Stimulated activated CD4-positive, alpha-beta T cell treated with anti-CD3 and anti-CD28 coated beads, Interleukin-4, amount 100 ng/mL, for 24 hours (primary cell): ENCODE data around the gene SAP30.

Source experiments
- DNase-seq: peaks from one replicate; pipeline ENCODE4 v3.0.0-alpha.2; 2020

Gene SAP30, protein sequence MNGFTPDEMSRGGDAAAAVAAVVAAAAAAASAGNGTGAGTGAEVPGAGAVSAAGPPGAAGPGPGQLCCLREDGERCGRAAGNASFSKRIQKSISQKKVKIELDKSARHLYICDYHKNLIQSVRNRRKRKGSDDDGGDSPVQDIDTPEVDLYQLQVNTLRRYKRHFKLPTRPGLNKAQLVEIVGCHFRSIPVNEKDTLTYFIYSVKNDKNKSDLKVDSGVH

DNA sequence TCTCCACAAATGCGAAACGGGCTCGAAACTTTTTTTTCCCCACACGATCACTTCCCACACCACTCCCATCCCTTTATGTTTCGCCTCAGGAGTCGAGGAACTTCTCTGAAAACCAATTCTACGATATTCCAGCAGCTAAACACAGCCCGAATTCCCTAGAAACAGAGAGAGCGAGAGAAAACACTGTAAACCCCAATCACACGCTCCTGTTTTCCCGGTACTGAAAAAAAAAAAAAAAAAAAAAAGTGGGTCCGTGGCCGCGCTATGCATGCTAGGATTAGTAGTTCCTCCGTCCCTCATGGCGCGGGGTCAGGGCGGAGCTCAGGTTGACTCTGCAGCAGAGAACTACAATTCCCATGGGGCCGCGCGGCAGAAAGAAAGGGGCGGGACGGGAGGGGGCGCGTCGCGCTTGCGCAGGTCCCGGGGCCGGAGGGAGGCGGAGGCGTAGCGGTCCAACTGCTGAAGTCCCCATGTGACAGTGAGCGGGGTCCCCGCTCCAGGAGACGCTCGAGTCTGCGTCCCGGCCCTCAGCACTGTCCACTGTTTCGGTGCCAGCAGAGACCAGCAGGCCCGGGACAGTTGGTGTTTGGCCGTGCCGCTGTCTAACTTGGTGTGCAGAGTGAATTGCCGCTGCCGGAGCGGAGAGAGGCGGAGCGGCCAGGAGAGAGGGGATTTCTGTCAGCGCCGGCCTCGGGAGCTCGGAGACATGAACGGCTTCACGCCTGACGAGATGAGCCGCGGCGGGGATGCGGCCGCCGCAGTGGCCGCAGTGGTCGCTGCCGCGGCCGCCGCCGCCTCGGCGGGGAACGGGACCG, at the start of gene SAP30:
SAP30 (plus strand) TSS at position 478 of the 815 bp plus-strand sequence; CDS start at position 707, 229 bp downstream.
- DNase-seq, result peak; percentile 97

DNA sequence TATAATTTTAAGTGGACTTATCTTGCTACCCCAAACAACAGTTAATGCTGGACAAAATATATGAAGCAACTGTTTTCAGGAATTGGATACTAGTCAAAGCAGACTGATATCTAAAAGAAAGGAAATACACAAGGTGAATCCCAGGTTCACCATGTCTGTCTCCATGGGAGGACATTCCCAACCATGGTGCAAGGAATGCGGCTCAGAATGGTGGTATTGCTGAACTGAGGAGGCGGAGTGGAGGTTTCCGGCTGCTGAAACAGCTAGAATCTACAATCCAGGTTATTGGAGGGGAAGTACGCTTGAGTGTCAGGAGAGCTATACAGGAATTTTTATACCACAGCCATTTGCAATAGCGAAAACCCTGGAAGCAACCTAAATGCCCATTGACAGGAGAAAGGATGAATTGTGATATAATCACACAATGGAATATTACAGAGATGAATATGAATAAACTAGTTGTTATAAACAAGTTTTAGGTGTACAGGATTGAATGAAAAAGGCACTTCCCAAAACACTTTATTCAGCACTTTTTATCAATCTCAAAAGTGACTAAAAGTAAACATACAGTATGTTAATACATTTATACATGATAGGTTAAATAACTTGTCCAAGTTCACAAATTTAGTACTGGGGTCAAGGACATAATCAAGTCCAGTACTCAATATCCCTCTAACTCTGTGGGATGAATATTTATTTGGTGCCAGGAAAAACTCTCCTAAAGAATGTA, 45.6 kb upstream of the SAP30 start:
- DNase-seq, result no peak

DNA sequence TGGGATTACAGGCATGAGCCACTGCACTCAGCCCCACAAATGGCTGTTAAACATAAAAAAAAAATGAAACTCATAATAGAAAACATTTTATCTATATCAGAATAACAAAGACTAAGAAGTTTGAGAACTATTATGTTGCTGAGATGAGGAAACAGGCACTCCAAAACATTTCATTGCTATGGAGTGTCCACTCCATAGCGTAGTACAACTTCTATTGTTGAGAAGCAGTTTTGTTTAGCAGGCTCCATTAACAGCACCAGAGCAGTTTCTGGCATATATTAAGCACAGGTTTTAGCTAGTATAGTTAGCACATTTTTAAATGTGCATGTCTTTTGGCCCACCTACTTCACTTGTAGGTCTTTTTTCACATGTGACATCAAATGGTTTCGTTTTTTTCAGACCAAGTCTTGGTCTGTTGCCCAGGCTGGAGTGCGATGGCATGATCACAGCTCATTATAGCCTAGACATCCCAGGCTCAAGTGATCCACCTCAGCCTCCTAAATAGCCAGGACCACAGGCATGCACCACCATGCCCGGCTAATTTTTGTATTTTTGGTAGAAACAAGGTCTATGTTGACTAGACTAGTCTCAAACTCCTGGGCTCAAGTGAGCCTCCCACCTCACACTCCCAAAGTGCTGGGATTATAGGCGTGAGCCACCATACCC, 42.4 kb upstream of the SAP30 start:
- no peak for DNase-seq

DNA sequence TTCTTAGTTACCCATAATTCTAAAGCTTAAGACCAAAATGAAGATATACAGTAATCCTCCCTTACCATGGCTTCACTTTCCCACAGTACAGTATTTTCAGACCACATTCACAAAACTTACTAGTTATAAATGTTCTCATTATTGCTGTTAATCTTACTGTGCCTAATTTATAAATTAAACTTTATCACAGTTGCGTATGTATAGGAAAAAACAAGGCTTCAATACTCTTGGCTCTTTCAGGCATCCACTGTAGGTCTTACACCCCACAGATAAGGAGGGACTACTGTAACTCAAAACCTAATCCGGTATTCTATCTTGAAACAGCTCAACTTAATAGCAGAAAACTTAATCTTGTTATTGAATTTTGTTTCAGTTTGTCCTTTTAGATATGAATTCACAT, 40.2 kb upstream of the SAP30 start:
- no peak for DNase-seq

DNA sequence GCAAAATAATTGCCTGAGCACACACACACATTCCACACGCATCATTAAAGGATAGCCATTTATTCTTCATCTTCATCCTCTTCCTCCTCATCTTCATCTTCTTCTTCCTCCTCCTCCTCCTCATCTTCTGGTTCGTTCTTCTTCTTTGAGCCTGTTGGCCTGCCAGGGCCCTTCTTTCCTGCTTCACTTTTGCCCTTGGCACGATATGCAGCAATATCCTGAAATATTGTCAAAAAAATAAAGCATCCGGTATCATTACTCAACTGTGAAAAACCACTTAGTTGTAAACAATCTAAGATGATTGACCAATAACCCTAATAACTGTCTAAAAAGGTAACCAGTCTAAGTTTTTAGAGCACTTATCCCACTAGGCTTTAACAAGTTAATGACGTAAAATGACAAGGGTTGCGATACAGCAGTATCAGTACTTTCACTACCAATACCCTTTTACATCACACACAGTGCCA, 38.7 kb upstream of the SAP30 start:
- DNase-seq, result no peak

DNA sequence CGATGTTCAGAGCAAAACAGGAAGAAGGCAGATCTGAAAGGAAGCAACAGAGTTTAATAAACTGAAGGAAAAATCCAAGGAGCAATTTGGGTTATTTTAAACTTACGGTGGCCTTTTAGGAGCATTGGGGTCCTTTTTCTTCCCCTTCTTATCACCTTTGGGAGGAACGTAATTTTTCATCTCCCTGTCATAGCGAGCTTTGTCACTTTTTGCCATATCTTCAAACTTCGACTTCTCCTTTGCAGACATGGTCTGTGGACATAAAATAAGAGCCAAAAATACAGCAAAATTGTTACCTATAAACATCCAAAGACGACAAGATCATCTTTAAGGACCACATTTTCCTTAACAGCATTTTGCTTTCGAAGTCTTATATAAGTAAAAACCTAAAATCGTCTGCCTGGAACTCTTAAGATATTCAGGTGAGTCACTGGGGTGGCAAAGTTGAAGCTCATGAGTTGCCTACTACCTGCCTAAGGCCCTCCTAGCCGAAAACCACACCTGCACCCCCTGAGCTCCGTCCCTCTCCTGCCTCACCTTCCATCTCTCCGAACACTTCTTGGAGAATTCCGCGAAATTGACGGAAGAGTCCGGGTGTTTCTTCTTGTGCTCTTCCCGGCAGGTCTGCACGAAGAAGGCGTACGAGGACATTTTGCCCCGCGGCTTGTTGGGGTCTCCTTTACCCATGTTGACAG, 37.6 kb upstream of the SAP30 start:
- DNase-seq, result peak; percentile 27

DNA sequence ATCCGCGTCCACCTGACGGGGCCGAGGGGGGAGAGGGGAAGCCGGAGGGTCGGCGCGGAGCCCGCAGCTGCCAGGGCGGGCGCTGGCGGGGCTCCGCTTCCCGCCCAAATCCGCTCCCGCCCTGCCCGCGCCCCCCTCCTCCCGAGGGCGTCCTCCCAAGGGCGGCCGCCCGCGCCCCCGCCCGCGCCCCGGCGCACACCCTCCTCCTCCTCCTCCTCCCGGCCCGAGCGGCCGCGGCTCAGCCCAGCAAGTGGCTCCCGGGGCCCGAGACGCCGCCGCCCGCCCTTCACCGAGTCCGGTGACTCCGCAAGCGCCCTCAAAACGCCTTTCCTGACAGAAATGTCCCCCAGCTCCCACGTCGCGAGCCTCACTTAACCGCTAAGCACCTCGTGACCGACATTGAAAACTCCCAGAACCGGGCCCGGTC, 37.1 kb upstream of the SAP30 start:
- peak; percentile 42 for DNase-seq

DNA sequence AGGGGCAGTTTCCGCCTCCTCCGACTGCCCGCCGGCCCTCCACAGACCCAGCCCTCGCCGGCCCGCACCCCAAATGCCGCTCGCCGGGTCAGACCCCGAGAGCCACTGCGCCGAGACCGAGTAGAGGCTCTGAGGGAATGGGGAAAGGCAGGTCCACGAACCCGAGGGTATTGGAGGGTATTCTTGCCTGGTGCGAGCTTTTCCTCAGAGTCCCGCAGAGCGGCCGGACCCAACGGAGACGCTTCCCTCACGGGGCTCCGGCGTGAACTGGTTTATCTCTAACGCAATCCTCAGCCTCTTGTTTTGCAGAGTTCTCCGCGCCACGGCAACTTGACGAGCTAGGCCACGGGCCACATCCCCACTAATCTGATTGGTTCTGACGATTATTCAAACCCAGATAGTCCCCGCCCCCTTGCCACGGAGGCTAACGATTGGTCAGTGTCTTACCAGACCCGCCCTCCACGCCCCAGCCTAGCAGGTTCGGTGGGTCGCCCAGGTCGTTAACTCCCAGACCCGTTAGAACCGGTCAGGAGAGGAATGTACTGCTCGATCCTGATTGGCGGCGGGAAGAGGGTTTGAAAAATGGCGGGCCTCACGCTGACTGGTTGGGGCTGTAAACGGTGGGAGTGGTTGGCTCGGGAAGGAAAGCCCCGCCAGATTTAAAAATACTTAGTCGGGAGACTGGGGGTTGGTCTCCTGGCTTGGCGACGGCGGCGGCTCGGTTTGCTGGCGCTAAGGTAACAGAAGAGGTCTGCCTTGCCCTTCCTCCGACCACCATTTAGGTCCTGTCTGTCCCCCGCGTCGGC, 36.5 kb upstream of the SAP30 start, which contains the start of gene HMGB2:
HMGB2 (minus strand) TSS at position 274 of the 806 bp plus-strand sequence. CDS start 709 bp downstream, outside the sequence.
- DNase-seq, result peak; percentile 100

DNA sequence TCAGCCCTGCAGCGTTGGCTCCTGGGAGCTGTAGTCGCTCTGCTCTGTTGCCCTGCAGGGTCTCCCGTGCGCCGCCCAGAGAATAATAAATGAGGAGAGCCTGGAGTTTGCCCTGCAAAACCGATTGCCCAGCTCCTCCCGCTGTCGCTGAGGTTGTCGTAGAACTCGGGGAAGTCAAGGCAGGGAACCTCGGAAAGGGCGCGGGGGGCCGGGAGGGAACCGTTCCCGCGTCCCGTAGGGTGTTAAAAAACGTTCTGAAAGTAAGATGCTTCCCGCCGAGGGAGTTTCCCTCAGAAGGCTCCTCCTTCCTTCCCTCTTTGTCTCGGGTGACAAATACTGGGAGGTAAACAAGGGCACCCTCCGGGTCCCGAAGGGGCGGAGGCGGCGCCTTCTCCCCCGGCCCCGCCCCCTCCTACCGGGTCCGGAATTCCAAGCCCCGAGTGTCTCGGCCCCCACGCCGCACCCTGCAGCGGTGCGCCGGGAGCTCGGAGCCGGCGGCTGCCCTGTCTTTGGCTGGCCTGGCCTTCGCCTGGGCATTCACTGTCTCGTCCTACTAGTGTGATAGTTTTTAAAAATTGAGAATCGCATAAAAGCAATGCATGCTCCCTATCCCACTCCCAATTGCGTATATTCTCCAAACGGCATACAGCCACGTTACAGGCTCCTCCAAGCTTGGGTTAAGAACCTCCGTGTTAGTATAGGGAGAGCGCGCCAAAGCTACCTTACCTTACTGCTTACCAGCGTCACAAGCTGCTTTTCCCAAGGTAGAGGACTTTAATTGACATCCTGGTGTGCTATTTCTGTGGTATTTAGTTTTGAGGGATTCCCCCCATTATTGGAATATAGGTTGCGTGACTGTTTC, 35.6 kb upstream of the SAP30 start:
- DNase-seq, result peak; percentile 14

DNA sequence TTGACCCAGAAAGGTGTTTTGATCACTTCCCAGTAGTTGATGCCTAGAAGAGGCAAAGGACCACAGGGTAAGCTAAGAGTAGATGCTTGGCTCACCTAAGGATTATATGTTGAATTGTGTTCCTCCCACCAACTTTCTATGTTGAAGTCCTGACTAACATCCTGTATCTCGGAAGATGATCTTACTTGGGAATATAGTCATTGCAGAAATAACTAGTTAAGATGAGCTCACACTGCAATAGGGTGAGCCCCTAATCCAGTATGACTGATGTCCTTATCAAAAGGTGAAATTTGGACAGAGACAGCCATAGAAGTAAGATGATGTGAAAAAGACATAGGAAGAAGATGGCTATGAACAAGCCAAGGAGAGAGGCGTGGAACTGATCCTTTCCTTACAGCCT, 33.3 kb upstream of the SAP30 start:
- DNase-seq, result no peak

DNA sequence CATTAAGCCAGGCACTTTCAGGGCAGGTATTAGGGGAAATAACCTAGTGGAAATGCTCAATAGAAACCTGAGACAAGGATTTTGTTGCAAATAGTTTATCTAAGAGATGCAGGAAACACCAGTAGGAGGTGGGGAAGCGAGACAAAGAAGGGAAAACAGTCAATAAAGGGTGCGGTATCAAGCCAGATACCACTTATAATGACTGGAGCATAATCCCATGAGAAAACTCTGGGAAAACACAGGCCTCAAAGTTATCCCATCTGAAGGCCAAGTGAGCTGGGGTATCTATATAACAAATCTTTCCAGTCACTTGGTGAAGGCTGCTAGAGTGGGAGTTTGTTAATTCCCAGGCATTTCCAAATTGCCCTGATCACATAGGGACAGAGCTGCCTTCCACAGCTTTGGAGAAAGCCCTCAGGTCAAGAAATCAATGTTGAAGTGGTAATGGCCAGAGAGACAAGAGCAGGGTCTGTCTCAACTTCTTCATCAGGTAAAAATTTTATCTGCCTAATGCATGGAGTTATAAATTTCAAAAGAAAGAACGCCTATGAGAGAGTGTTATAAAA, 26.8 kb upstream of the SAP30 start:
- no peak for DNase-seq

DNA sequence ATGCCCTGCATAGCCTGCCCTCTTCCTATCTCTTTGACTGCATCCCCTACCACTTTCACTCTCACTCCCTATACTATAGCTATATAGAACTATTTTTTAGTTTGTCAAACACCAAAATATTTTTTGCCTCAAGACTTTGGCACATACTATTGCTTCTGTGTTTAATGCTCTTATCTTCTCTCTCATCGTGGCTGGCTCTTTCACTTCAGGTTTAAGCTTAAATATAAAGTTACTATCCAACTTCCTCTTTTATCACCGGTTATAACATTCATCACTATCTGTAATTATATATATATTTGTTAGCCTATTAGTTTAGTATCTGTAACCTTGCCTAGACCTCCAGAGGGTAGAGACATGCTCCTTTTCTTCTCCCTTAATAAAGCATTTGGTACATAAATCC, 25.1 kb upstream of the SAP30 start:
- no peak for DNase-seq

DNA sequence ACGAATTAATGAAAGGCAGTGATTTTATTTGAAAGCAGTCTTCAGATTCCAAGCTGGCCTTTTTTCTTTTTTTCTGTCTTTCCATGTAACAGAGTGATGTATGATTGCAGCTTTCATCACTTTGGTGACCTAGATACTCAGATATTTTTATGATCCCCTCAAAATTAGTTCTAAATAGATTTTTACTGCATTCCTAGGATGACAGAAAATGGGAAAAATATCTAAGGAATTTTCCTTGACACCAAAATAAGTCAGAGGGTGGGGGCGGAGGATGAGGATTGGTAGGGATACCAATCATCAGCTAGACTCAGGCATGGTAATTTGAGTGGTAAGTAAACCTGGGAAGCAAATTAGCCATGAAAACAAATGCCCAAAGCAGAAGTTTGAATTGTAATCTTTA, 24.7 kb upstream of the SAP30 start:
- no peak for DNase-seq

DNA sequence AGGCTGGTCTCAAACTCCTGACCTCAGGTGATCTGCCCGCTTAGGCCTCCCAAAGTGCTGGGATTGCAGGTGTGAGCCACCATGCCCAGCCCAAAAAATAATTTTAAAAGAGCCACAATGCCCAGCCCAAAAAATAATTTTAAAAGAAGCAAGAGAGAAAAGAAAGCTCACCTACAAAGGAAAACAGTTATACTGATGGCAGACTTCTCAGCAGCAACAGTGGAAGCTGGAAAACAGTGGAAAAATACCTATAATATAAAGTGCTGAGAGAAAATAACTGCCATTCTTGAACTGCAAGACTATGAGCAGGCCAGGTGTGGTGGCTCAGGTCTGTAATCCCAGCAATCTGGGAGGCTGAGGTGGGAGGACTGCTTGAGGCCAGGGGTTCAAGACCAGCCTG, 23.3 kb upstream of the SAP30 start:
- no peak for DNase-seq

DNA sequence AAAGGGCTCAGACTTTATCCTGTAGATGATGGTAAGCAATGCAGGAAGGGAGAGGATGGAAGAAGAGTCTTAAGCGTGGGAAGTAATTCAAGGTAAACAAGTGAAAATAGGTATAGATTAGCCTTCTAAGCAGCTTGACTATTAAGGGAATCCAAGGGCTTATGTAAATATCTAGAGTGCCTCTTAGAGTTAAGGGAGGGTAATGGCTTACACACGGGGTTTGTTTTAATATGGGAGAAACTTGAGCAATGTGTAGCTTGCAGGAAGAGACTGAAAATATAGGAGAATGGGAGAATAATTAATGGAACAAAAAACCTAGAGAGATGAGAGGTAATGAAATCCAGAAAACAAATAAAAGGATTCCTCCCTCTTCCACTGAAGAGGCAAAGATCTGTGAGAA, 12.8 kb upstream of the SAP30 start:
- no peak for DNase-seq

DNA sequence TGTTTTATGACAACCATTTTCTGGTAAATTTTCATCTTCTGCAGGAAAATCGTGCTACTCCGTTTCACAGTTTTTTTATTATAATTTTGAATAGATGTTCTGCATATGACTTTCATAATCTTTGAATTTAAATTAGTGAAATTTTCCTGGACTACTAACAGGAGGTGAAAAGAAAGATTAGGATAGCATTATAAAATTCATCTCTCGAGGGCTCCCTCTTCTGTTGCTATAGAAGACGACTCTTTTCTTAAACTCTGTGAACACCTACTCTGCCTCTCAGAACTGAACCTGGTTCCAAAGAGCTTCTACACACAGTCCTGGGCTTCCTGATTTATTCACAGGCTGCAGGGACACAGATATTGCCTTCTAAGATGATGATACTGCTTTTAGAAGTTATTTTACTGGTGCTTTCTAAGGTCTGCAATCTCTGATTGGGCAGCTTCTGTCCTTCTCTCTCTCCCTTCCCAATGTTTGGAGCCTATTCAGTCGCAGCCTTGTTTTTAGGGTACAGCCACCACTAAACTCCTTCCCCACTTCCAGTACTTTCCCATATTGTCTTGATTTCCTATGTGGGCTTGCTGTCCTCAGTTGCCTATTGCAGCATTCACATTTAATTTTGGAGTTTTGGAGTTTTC, 10.1 kb upstream of the SAP30 start:
- no peak for DNase-seq

DNA sequence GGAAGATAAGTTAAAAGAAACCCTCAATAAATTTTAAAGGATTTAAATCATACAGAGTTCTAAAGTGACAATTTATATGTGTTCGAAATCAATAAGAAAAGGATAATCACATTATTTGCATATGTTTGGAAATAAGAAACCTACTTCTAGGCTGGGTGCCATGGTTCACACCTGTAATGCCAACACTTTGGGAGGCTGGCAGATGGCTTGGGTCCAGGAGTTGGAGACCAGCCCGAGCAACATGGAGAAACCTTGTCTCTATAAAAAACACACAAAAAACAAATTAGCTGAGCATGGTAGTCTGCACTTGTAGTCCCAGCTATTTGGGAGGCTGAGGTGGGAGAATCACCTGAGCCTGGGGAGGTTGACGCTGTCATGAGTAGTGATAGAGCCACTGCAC, 8.1 kb upstream of the SAP30 start:
- DNase-seq, result no peak

DNA sequence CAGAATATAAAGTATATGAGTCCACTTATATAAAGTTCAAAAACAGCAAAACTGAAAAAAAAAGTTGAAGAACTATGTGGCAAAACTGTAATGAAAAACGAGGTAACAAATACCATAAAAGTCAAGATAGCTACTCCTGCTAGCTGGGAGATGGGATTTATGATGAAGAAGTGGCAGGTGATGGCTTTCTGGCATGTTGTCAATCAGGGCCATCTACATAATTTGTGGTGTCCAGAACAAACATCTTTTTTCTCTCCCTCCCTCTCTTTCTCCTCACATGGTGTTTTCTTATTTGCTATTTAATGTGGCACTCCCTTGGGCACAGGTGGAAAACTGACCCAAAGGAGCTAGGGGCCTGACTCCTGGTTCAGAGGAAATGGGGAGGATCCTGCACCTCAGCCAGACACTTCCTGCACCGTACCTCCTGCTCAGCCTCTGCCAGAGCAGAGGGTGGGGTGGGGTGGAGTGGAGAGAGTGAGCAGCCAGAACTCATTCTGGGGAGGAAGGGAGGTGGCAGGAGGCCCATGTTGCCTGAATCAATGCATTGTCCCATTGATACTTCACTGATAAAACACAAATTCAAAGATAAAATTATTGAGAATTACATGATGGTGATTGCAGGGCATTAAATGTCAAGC, 5.3 kb upstream of the SAP30 start:
- DNase-seq, result no peak

DNA sequence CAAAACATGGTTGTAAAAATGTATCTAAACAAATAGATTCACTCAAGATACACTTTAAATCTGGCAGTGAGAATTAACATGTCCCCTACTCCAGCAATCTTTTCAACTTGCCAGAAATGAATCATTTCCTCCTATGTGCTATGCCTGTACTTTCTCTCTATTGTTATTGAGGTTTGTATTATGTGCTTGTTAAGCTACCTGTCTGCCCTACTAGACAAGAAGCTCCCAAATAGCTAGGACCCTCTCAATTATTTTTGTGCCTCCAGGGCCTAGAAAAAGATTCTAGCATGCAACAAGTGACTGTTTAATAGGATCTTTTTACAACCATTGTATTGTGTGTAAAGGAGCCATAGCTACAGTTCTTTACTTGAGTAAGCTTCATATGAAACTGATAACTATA, 3.5 kb upstream of the SAP30 start:
- no peak for DNase-seq
